Heart right ventricle (tissue), 16 donors: ENCODE measurements around the gene SURF6. TPM values are rescaled to one million over a fixed set of nuclear protein-coding genes. Genes with fewer than 3 reads are reported as not detected.
A peak's percentile ranks its signal among the peaks of the same experiment; 100 is the strongest.

ENCODE experiments used
- ATAC-seq, 8 donors: fragments of 200-7000 bp; cut with Tn5 transposase; one replicate each; pipeline ENCODE4 v1.9.1; 2020; ENCODE audit warnings: mild to moderate bottlenecking in 8 of 8, moderate library complexity in 8 of 8, moderate number of reproducible peaks in 1 of 8
- DNase-seq, 2 donors: peaks; one replicate each; pipeline ENCODE4 v3.0.0-alpha.2; 2020
- H3K27ac ChIP-seq, 10 donors: fragments of 200-600 bp; sonication (generic) in 2 of 10; one replicate each; pipeline versions ENCODE4 v1.5.0 to v1.8.0; 2020 to 2022; ENCODE audit warnings: mild to moderate bottlenecking in 3 of 10
- H3K27me3 ChIP-seq, 7 donors: fragments of 200-600 bp; one replicate each; pipeline ENCODE4 v1.8.0; 2021 to 2022; ENCODE audit warnings: mild to moderate bottlenecking in 2 of 7
- H3K36me3 ChIP-seq, 9 donors: fragments of 200-600 bp; sonication (generic) in 1 of 9; one replicate each; pipeline versions ENCODE4 v1.5.0 to v1.8.0; 2020 to 2022; ENCODE audit warnings: mild to moderate bottlenecking in 2 of 9
- H3K4me1 ChIP-seq, 9 donors: fragments of 200-600 bp; sonication (generic) in 1 of 9; one replicate each; pipeline versions ENCODE4 v1.5.0 to v1.8.0; 2020 to 2022; ENCODE audit warnings: mild to moderate bottlenecking in 4 of 9
- H3K4me3 ChIP-seq, 10 donors: fragments of 200-600 bp; sonication (generic) in 2 of 10; one replicate each; pipeline versions ENCODE4 v1.5.0 to v1.8.0; 2020 to 2022; ENCODE audit warnings: mild to moderate bottlenecking in 7 of 10, moderate library complexity in 2 of 10
- H3K9me3 ChIP-seq, 11 donors: fragments of 200-600 bp in 10 of 11; sonication (generic) in 2 of 11; one replicate each; pipeline versions ENCODE4 v1.5.0 to v1.8.0; 2013 to 2022; ENCODE audit warnings: mild to moderate bottlenecking in 2 of 11, control low read depth in 1 of 11, moderate library complexity in 1 of 11
- WGBS, 2 donors: extraction: QIAGEN DNeasy Blood & Tissue Kit; methylation state at CpG; one replicate each; pipeline ENCODE4 v1.1.7; 2013; ENCODE audit warnings: inconsistent platforms in 1 of 2; 5-methylcytosine and 5-hydroxymethylcytosine counted together
- intact Hi-C, 10 donors: fragments of 100-400 bp; cut with DNase I; formaldehyde crosslinking; loops; one replicate each; pipeline versions ENCODE4 v1.11.1 to v1.14.2; 2022
- polyA plus RNA-seq, 2 donors: library from polyadenylated mRNA; stranded (reverse); fragments of 200-250 nt; gene quantifications; one replicate each; pipeline ENCODE4 v1.2.3, GENCODE V29; 2013
- total RNA-seq, 10 donors: library from RNA; stranded (reverse); fragmentation: NEBNext Ultra II Directional in 3 of 10; extraction: Animal tissue kit (Norgen Biotek cat#: 25700) in 3 of 10; gene quantifications; one replicate each; pipeline versions ENCODE4 v1.2.1 to v1.2.4, GENCODE V29; 2021 to 2023
- TF ChIP-seq, protein P1 (sequence below), 9 donors: fragments of 200-600 bp; sonication (generic) in 2 of 9; IDR thresholded peaks; one replicate each; pipeline versions ENCODE4 v1.5.0 to v1.8.0; 2021 to 2022; ENCODE audit warnings: antibody characterized with exemption in 9 of 9, mild to moderate bottlenecking in 5 of 9, moderate library complexity in 1 of 9
- donor health status: Arrhythmogenic right ventricular cardiomyopathy.
- donor health status: ischemic (EF 13 %, LVEDD 7.1; RV severe dilation, severe dysfunction).
- donor health status: healthy with polysubstance abuse.
- donor health status: DM: no; HTN: yes; CAD: no.
- donor health status: DM: no; HTN: no; CAD: no.
- donor health status: ischemic (EF 25% LVEDD 6.9; RV normal size, moderate dysfunction).
- donor health status: ischemic (EF 25% LVEDD 5.7; RV mildly dilated, moderate dysfunction).
- donor health status: healthy.
- donor health status: DM: yes; HTN: yes; CAD: no.
- donor health status: Ischemic cardiomyopathy.
- donor health status: ischemic (EF 35%, LVEDD 5.7; RV mildly dilated, moderate dysfunction).
- donor health status: nonischemic (EF 11% LVEDD 7.7; RV severe dilation, severe dysfunction).
- donor health status: DM: yes; HTN: yes; CAD: no.
- donor health status: PGD.
- donor health status: ischemic (EF 29% LVEDD 5.4; RV normal size, mild dysfunction).
- donor health status: nonischemic (EF 23%, LVEDD 6.1; RV moderate dilation, normal function).

SURF6 gene
- total and polyA plus RNA-seq, 12 donors = 9.1 to 14.8 (median 11.8) TPM

DNA sequence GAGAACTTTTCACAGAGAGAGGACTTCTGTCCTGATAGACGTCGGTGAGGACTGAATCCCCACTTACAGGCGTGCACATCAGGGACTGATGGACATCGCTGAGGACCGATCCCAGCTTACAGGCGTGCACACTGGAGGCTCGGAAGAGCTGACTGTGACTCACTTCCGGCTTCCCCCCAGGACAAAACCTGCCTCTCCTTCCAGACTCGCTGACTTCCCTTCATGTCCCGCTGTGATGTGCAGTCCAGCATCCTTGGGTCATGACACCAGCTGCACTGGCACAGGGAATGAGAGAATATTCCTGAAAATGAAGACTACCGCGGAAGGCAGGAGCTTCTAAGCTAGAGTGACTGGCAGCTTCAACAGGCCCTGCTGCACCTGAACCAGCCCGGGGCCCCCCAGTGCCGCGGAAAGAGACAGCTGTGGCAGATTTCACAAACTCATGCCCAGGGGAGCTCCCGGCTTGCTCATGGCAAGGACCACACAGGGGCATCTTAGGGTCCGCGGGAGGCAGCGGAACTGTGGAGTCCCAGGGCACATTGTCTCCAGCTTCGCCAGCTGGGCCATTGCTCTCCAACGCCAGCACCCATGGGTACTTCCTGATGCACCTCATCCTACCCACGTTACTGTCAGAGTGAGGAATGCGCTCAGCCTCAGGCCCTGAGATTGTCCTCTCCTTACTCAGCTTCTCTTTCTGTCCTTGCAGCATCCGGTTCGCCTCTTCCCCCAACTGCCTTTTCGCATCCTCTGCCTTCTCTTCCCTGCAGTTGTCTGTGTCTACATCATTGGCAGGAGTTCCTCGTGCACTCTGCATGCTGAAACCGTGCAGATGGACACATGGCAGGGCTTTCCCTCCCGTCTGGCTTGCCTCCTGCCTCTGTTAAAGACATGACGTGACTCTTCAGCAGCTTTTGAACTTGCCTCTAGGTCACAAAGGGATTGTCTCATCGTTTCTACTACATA is 29.5 kb downstream of the SURF6 start:
- WGBS, 2 donors = 68 to 69% methylated on average over 31 of the region's 31 CpGs
- Histone ChIP-seq H3K36me3 (no peaks in the 10 kb centered on the region), H3K27ac (no peak overlapping the region), H3K27me3 (peaks cover 0 to 37% (median 5%) of the 10 kb centered on the region in 7 donors), H3K4me1 (no peaks in the 10 kb centered on the region), H3K4me3 (no peak overlapping the region), H3K9me3 (peaks cover 0 to 5% (median 0%) of the 10 kb centered on the region in 11 donors)
- DNase-seq (no peak), ATAC-seq (no peak)
- intact Hi-C loops = no loop called here
- TF ChIP-seq, protein P1, sequence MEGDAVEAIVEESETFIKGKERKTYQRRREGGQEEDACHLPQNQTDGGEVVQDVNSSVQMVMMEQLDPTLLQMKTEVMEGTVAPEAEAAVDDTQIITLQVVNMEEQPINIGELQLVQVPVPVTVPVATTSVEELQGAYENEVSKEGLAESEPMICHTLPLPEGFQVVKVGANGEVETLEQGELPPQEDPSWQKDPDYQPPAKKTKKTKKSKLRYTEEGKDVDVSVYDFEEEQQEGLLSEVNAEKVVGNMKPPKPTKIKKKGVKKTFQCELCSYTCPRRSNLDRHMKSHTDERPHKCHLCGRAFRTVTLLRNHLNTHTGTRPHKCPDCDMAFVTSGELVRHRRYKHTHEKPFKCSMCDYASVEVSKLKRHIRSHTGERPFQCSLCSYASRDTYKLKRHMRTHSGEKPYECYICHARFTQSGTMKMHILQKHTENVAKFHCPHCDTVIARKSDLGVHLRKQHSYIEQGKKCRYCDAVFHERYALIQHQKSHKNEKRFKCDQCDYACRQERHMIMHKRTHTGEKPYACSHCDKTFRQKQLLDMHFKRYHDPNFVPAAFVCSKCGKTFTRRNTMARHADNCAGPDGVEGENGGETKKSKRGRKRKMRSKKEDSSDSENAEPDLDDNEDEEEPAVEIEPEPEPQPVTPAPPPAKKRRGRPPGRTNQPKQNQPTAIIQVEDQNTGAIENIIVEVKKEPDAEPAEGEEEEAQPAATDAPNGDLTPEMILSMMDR (IDR thresholded peaks at IDR 0.05) = no peak

DNA sequence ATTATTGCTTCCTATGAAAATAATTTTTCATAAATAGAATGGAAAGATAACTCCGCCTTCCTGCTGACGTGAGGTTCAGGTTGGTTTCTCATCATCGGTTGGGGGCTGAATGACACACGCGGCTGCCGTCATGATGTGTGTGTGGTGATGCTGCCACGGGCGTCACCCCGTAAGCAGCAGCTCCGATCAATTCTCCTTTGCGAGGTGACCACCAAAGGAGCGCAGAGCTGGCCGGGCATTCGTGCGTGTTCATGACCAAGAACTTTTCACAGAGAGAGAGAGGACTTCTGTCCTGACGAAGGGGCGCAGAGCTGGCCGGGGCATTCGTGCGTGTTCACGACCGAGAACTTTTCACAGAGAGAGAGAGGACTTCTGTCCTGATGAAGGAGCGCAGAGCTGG is 30.3 kb downstream of the SURF6 start:
- DNase-seq (no peak), ATAC-seq (no peak)
- Histone ChIP-seq H3K4me1 (no peaks in the 10 kb centered on the region), H3K27ac (no peak overlapping the region), H3K36me3 (no peaks in the 10 kb centered on the region), H3K27me3 (peaks cover 0 to 35% (median 5%) of the 10 kb centered on the region in 7 donors), H3K9me3 (peaks cover 0 to 5% (median 0%) of the 10 kb centered on the region in 11 donors), H3K4me3 (no peak overlapping the region)
- TF ChIP-seq, protein P1 (IDR thresholded peaks at IDR 0.05) = no peak
- intact Hi-C loops = no loop called here
- WGBS, 2 donors = 78 to 88% methylated on average over 19 to 23 of the region's 23 CpGs

GRCh38 chr9:133304477-133305377 is 31.3 kb downstream of the SURF6 start:
- Histone ChIP-seq H3K36me3 (no peaks in the 10 kb centered on the region), H3K27ac (no peak overlapping the region), H3K4me1 (no peaks in the 10 kb centered on the region), H3K4me3 (no peak overlapping the region), H3K9me3 (peaks cover 0 to 2% (median 0%) of the 10 kb centered on the region in 11 donors), H3K27me3 (peaks cover 0 to 28% (median 1%) of the 10 kb centered on the region in 7 donors)
- intact Hi-C loops = no loop called here
- TF ChIP-seq, protein P1 (IDR thresholded peaks at IDR 0.05) = no peak
- ATAC-seq (peak in 1 of 8 donors; percentile 41), DNase-seq (no peak)
- WGBS, 2 donors = 88 to 92% methylated on average over 38 of the region's 38 CpGs

DNA sequence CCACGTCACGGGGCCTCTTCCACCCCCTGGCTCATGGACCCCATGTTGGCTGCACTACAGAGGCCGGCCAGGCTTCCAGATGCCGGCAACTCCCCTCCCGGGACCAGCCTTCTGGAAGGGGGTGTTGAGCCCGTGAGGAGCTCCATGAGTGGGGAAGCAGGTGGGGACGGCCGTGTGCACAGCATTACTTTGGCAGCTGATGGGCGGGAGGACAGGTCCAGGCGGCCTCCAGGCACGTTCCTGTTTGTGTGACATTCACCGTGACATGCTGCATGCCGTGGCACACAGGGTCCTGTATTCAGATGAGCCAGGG is 31.9 kb downstream of the SURF6 start:
- Histone ChIP-seq H3K27me3 (peaks cover 0 to 26% (median 3%) of the 10 kb centered on the region in 7 donors), H3K9me3 (no peaks in the 10 kb centered on the region)
- peak in 1 of 8 donors; percentile 26 for ATAC-seq

More for the DNA sequence above, 31.9 kb downstream of the SURF6 start:
- Histone ChIP-seq H3K36me3 (no peaks in the 10 kb centered on the region), H3K4me3 (no peak overlapping the region), H3K4me1 (no peaks in the 10 kb centered on the region), H3K27ac (no peak overlapping the region)
- TF ChIP-seq, protein P1 (IDR thresholded peaks at IDR 0.05) = no peak
- intact Hi-C loops = no loop called here
- no peak for DNase-seq
- WGBS, 2 donors = 61 to 63% methylated on average over 13 of the region's 13 CpGs
